Spleen (tissue), 11 donors: ENCODE data around the gene TTC24. TPM values are rescaled to one million over a fixed set of nuclear protein-coding genes. Genes with fewer than 3 reads are reported as not detected.

ENCODE experiments used
- DNase-seq: peaks from one replicate; pipeline ENCODE4 v3.0.0-alpha.2; 2020
- H3K27ac ChIP-seq, 8 donors: fragments of 200-600 bp; sonication (generic) in 7 of 8; 1 replicate in 4 of 8; 2 replicates in 4 of 8; pipeline versions ENCODE4 v1.5.0 to v1.8.0; 2016 to 2021; ENCODE audit warnings: inconsistent platforms in 4 of 8, mild to moderate bottlenecking in 4 of 8, moderate library complexity in 1 of 8
- H3K27me3 ChIP-seq, 7 donors: fragments of 200-600 bp; sonication (generic) in 6 of 7; replicated peaks in 1 of 7; 1 replicate in 4 of 7; 2 replicates in 3 of 7; pipeline versions ENCODE4 v1.5.0 to v1.8.0; 2016 to 2021; ENCODE audit warnings: inconsistent platforms in 3 of 7, mild to moderate bottlenecking in 1 of 7
- H3K36me3 ChIP-seq, 6 donors: fragments of 200-600 bp; sonication (generic) in 5 of 6; 1 replicate in 4 of 6; 2 replicates in 2 of 6; pipeline versions ENCODE4 v1.5.0 to v1.8.0; 2016 to 2021; ENCODE audit warnings: inconsistent platforms in 2 of 6
- H3K4me1 ChIP-seq, 6 donors: fragments of 200-600 bp; sonication (generic) in 5 of 6; 1 replicate in 3 of 6; 2 replicates in 3 of 6; pipeline versions ENCODE4 v1.5.0 to v1.8.0; 2016 to 2021; ENCODE audit warnings: inconsistent platforms in 3 of 6
- H3K4me3 ChIP-seq, 8 donors: fragments of 200-600 bp; sonication (generic) in 7 of 8; 1 replicate in 4 of 8; 2 replicates in 4 of 8; pipeline versions ENCODE4 v1.5.0 to v1.8.0; 2016 to 2021; ENCODE audit warnings: inconsistent platforms in 4 of 8, mild to moderate bottlenecking in 4 of 8, moderate library complexity in 2 of 8
- H3K9me3 ChIP-seq, 8 donors: fragments of 200-600 bp; sonication (generic) in 7 of 8; 1 replicate in 4 of 8; 2 replicates in 4 of 8; pipeline versions ENCODE4 v1.5.0 to v1.8.0; 2016 to 2021; ENCODE audit warnings: inconsistent platforms in 4 of 8
- POLR2A ChIP-seq, 3 donors: fragments of 450-650 bp; IDR thresholded peaks; one replicate each; pipeline ENCODE4 v1.5.1; 2017; ENCODE audit warnings: antibody characterized with exemption in 3 of 3, mild to moderate bottlenecking in 1 of 3
- POLR2AphosphoS5 ChIP-seq, 3 donors: sonication (generic); formaldehyde crosslinking; IDR thresholded peaks; one replicate each; pipeline ENCODE4 v1.5.1; 2017; ENCODE audit warnings: antibody characterized with exemption in 3 of 3
- WGBS, 5 donors: extraction: QIAGEN DNeasy Blood & Tissue Kit in 3 of 5; methylation state at CpG; one replicate each; pipeline versions ENCODE4 v1.1.5 to v1.1.7; 2013 to 2018; 5-methylcytosine and 5-hydroxymethylcytosine counted together
- intact Hi-C: fragments of 100-400 bp; cut with DNase I; formaldehyde crosslinking; loops from one replicate; pipeline ENCODE4 v1.15.0; 2023; ENCODE audit warnings: low total_unique reads
- polyA plus RNA-seq, 3 donors: library from polyadenylated mRNA; stranded (reverse); fragments of 200-250 nt; gene quantifications; one replicate each; pipeline ENCODE4 v1.2.1, GENCODE V29; 2013
- total RNA-seq, 7 donors: library from RNA; depleted of rRNA in 3 of 7; stranded (reverse); fragments of >200 nt in 3 of 7; fragmentation: NEBNext Ultra II Directional in 4 of 7; extraction: Animal tissue kit (Norgen Biotek cat#: 25700) in 4 of 7; gene quantifications; one replicate each; pipeline versions ENCODE4 v1.1.0 to v1.2.1, GENCODE V29; 2016 to 2021
- TF ChIP-seq, protein P1 (sequence below), 11 experiments: fragments of 200-600 bp in 7 of 11; fragments of 450-650 bp in 4 of 11; sonication (generic) in 4 of 11; IDR thresholded peaks in 8 of 11; conservative IDR thresholded peaks in 3 of 11; 1 replicate in 7 of 11; 2 replicates in 4 of 11; pipeline versions ENCODE4 v1.4.0 to v1.8.0; 2016 to 2021; ENCODE audit warnings: antibody characterized with exemption in 11 of 11, inconsistent platforms in 4 of 11, mild to moderate bottlenecking in 1 of 11
- donor health status: healthy with polysubstance abuse.
- donor health status: DM: no; HTN: no; CAD: no; lungs with moderate emphysema.
- donor health status: DM: no; HTN: no; CAD: no.
- donor health status: Bipolar disorder and iron deficiency.
- donor health status: healthy.
- donor health status: DM: no; HTN: no; CAD: no.
- donor health status: DM: yes; HTN: yes; CAD: no.

Gene TTC24
- total and polyA plus RNA-seq, 10 donors = 2.3 to 6.4 (median 4.0) TPM

DNA sequence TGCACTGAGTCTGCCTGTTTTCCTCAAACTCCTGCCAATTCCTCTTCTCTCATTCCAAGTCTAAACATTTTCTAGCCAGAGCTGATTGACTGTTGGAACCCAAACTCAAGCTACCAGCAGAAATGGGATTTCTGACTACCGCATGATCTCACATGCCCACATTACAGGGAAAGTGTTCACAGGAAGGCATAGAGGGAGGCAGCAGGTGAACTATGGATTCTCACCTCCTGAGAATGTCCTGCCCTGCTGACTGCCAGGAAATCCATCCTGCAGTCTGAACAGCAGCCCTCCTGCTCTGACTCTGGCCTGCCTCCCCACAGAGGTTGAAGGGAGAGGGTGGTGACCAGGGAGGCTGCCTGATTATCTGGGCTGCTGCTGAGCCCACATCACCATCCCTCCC, 29.7 kb upstream of the TTC24 start:
- H3K4me3 ChIP-seq = no peak overlapping the region
- H3K27ac ChIP-seq = no peak overlapping the region
- H3K27me3 ChIP-seq = no peaks in the 10 kb centered on the region
- WGBS, 5 donors = 97 to 100% (median 100%) methylated on average over 1 of the region's 1 CpG
- TF ChIP-seq POLR2AphosphoS5 (IDR thresholded peaks at IDR 0.05) (no peak), POLR2A (IDR thresholded peaks at IDR 0.05) (no peak)
- TF ChIP-seq, protein P1, sequence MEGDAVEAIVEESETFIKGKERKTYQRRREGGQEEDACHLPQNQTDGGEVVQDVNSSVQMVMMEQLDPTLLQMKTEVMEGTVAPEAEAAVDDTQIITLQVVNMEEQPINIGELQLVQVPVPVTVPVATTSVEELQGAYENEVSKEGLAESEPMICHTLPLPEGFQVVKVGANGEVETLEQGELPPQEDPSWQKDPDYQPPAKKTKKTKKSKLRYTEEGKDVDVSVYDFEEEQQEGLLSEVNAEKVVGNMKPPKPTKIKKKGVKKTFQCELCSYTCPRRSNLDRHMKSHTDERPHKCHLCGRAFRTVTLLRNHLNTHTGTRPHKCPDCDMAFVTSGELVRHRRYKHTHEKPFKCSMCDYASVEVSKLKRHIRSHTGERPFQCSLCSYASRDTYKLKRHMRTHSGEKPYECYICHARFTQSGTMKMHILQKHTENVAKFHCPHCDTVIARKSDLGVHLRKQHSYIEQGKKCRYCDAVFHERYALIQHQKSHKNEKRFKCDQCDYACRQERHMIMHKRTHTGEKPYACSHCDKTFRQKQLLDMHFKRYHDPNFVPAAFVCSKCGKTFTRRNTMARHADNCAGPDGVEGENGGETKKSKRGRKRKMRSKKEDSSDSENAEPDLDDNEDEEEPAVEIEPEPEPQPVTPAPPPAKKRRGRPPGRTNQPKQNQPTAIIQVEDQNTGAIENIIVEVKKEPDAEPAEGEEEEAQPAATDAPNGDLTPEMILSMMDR (IDR thresholded peaks at IDR 0.05 in 8 of 11, conservative IDR thresholded peaks at IDR 0.05 in 3 of 11) = no peak
- intact Hi-C loops = no loop called here
- H3K9me3 ChIP-seq = no peaks in the 10 kb centered on the region
- peaks cover 0 to 45% (median 0%) of the 10 kb centered on the region in 6 donors for H3K36me3 ChIP-seq
- no peak for DNase-seq
- H3K4me1 ChIP-seq = peaks cover 0 to 35% (median 14%) of the 10 kb centered on the region in 6 donors

DNA sequence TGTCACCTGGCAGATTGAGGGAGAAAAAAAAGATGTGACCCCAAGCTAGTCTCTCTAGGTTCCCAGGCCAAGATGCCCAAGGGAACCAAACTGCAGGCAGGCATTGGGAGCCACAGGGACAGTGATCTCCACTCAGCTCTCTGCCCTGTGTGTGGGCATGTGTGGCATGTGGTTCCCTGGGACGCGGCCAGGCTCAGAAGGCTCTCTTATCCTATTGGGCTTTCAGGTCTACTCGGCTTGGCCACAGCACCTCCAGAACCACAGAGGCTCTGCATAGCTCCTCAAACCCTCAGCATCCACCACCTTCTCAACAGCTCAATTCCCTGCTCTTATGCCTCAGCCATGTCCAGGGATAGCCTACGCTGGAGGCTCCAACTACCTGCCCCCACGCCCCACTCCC, 29.2 kb upstream of the TTC24 start:
- H3K4me3 ChIP-seq = no peak overlapping the region
- WGBS, 5 donors = 77 to 90% (median 85%) methylated on average over 5 of the region's 5 CpGs
- H3K36me3 ChIP-seq = peaks cover 0 to 51% (median 0%) of the 10 kb centered on the region in 6 donors
- no peak overlapping the region for H3K27ac ChIP-seq
- no peaks in the 10 kb centered on the region for H3K9me3 ChIP-seq
- TF ChIP-seq, protein P1 (IDR thresholded peaks at IDR 0.05 in 8 of 11, conservative IDR thresholded peaks at IDR 0.05 in 3 of 11) = no peak
- TF ChIP-seq POLR2AphosphoS5 (IDR thresholded peaks at IDR 0.05) (no peak), POLR2A (IDR thresholded peaks at IDR 0.05) (no peak)
- intact Hi-C loops = no loop called here
- H3K4me1 ChIP-seq = peaks cover 0 to 35% (median 14%) of the 10 kb centered on the region in 6 donors
- DNase-seq = no peak
- no peaks in the 10 kb centered on the region for H3K27me3 ChIP-seq

DNA sequence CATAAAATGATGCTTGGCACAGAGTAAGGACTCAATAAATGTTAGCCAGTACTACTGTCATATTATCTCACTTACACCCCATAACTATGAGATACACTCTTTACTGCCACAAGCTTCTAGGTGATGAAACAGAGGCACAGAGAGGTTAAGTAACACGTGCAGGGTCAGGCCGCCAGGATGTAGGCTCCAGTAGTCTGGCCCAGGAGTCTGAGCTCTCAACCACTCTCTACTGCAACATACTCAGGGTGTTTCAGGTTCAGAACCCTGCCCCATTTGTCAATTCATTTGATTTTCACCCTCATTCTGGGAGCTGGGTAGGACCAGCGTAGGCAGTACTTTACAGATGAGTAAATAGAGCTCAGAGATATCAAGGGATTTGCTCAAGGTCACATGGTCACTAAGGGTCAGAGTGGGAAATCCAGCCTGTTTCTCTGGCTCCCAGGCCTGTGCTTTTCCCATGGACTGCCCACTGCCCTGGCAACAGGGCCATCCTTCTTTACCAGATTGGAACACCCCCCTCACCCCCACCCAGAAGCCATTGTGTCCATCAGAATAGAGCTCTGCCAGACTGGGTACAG, 28.4 kb upstream of the TTC24 start:
- Histone ChIP-seq H3K36me3 (peaks cover 0 to 56% (median 0%) of the 10 kb centered on the region in 6 donors), H3K4me1 (peaks cover 0 to 35% (median 14%) of the 10 kb centered on the region in 6 donors), H3K27ac (no peak overlapping the region), H3K27me3 (no peaks in the 10 kb centered on the region), H3K4me3 (no peak overlapping the region), H3K9me3 (no peaks in the 10 kb centered on the region)
- DNase-seq = no peak
- intact Hi-C loops = no loop called here
- TF ChIP-seq, protein P1 (IDR thresholded peaks at IDR 0.05 in 8 of 11, conservative IDR thresholded peaks at IDR 0.05 in 3 of 11) = no peak
- TF ChIP-seq POLR2A (IDR thresholded peaks at IDR 0.05) (no peak), POLR2AphosphoS5 (IDR thresholded peaks at IDR 0.05) (no peak)
- WGBS, 5 donors = 62 to 80% (median 65%) methylated on average over 3 of the region's 3 CpGs

DNA sequence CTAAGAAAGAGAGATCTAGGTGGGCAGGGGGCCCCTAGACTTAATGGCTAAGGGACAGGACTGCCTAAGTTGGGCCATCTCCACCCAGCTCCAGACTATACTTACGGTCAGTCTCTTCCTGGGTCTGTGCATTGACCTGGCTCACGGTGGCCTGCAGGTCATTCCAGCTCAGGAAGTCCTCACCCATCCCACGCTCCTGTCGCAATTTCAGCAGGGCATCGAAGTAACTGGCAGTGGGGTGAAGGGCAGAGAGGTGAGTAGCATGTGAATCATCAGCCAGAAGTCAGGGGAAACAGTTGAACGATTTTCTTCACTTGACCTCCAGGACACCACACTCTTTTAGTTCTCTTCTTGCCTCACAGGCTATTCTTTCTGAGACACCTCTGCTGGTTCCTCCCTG, 27.7 kb upstream of the TTC24 start:
- intact Hi-C loops = no loop called here

More for the DNA sequence above, 27.7 kb upstream of the TTC24 start:
- Histone ChIP-seq H3K4me3 (no peak overlapping the region), H3K36me3 (peaks cover 0 to 57% (median 0%) of the 10 kb centered on the region in 6 donors), H3K4me1 (peaks cover 0 to 35% (median 14%) of the 10 kb centered on the region in 6 donors), H3K9me3 (no peaks in the 10 kb centered on the region), H3K27me3 (no peaks in the 10 kb centered on the region), H3K27ac (no peak overlapping the region)
- TF ChIP-seq POLR2A (IDR thresholded peaks at IDR 0.05) (no peak), POLR2AphosphoS5 (IDR thresholded peaks at IDR 0.05) (no peak)
- TF ChIP-seq, protein P1 (IDR thresholded peaks at IDR 0.05 in 8 of 11, conservative IDR thresholded peaks at IDR 0.05 in 3 of 11) = no peak
- DNase-seq = no peak
- 68 to 95% (median 75%) methylated on average over 5 to 6 of the region's 6 CpGs for WGBS, 5 donors
